Body of pancreas (tissue), 4 donors: ENCODE measurements around the gene MRO. TPM values are rescaled to one million over a fixed set of nuclear protein-coding genes. Genes with fewer than 3 reads are reported as not detected.
A peak's percentile ranks its signal among the peaks of the same experiment; 100 is the strongest.

Experiments
- ATAC-seq: fragments of 150-250 bp; one replicate; pipeline ENCODE4 v1.9.1; 2016
- DNase-seq, 4 donors: peaks; one replicate each; pipeline ENCODE4 v3.0.0-alpha.2; 2019
- H3K27ac ChIP-seq, 4 donors: fragments of 200-600 bp; sonication (generic); 1 replicate in 3 of 4; 2 replicates in 1 of 4; pipeline versions ENCODE4 v1.5.1 to v1.6.1; 2016 to 2019; ENCODE audit warnings: mild to moderate bottlenecking in 1 of 4, mixed read lengths in 1 of 4, moderate library complexity in 1 of 4
- H3K27me3 ChIP-seq, 2 donors: fragments of 200-600 bp; sonication (generic); one replicate each; pipeline ENCODE4 v1.6.0; 2016; ENCODE audit warnings: mild to moderate bottlenecking in 1 of 2
- H3K36me3 ChIP-seq, 2 donors: fragments of 200-600 bp; sonication (generic); replicated peaks in 1 of 2; 2 replicates each; pipeline ENCODE4 v1.5.1; 2016; ENCODE audit warnings: low read depth in 2 of 2; ENCODE audit not compliant: insufficient read depth in 1 of 2
- H3K4me1 ChIP-seq: fragments of 200-600 bp; sonication (generic); one replicate; pipeline ENCODE4 v1.6.0; 2016
- H3K4me3 ChIP-seq, 2 donors: fragments of 200-600 bp; sonication (generic); 1 replicate in 1 of 2; 2 replicates in 1 of 2; pipeline ENCODE4 v1.5.1; 2016 to 2019
- H3K9me3 ChIP-seq, 3 donors: fragments of 200-600 bp; sonication (generic); 1 replicate in 2 of 3; 2 replicates in 1 of 3; pipeline ENCODE4 v1.5.1; 2016
- CTCF ChIP-seq, 7 experiments: fragments of 450-650 bp in 4 of 7; fragments of 200-600 bp in 3 of 7; sonication (generic) in 3 of 7; IDR thresholded peaks; one replicate each; pipeline ENCODE4 v1.5.1; 2016 to 2019; ENCODE audit warnings: antibody characterized with exemption in 7 of 7
- POLR2A ChIP-seq, 3 donors: fragments of 450-650 bp; IDR thresholded peaks; one replicate each; pipeline ENCODE4 v1.6.1; 2016; ENCODE audit warnings: antibody characterized with exemption in 3 of 3, mild to moderate bottlenecking in 2 of 3
- WGBS, 2 donors: methylation state at CpG; one replicate each; pipeline ENCODE4 v1.1.5; 2017; 5-methylcytosine and 5-hydroxymethylcytosine counted together
- intact Hi-C: fragments of 100-400 bp; cut with DNase I; formaldehyde crosslinking; loops from one replicate; pipeline ENCODE4 v1.15.1; 2023
- total RNA-seq, 2 donors: library from RNA; depleted of rRNA; stranded (reverse); fragments of >200 nt; gene quantifications; one replicate each; pipeline ENCODE4 v1.1.0, GENCODE V29; 2016

The MRO gene
- total RNA-seq, 2 donors from 2014 or later: 0.26 to 0.66 TPM

- Histone ChIP-seq H3K27ac (peak overlapping the region in 1 of 4 donors; percentile 66), H3K36me3 (no peaks in the 10 kb centered on the region), H3K4me3 (no peak overlapping the region), H3K4me1 (no peaks in the 10 kb centered on the region), H3K9me3 (no peaks in the 10 kb centered on the region), H3K27me3 (no peaks in the 10 kb centered on the region)
- peak in 1 of 4 donors; percentile 57 for DNase-seq
- no peak for ATAC-seq
- WGBS, 2 donors: 69 to 93% methylated on average over 6 of the region's 6 CpGs
- TF ChIP-seq POLR2A (IDR thresholded peaks at IDR 0.05) (no peak), CTCF (IDR thresholded peaks at IDR 0.05) (no peak)
- intact Hi-C loops: no loop called here
These were observed 34.1 kb upstream of the MRO start for GRCh38 chr18:50853863-50854271.

- 94 to 95% methylated on average over 4 to 5 of the region's 5 CpGs for WGBS, 2 donors
- Histone ChIP-seq H3K9me3 (no peaks in the 10 kb centered on the region), H3K4me3 (no peak overlapping the region), H3K4me1 (no peaks in the 10 kb centered on the region), H3K27me3 (no peaks in the 10 kb centered on the region), H3K27ac (no peak overlapping the region), H3K36me3 (no peaks in the 10 kb centered on the region)
- no peak for DNase-seq
- intact Hi-C loops: no loop called here
- no peak for ATAC-seq
- TF ChIP-seq POLR2A (IDR thresholded peaks at IDR 0.05) (no peak), CTCF (IDR thresholded peaks at IDR 0.05) (no peak)
These were observed 30.7 kb upstream of the MRO start for GRCh38 chr18:50850307-50851065.

GRCh38 chr18:50849419-50849821, 29.6 kb upstream of the MRO start:
- H3K27ac ChIP-seq: peak overlapping the region in 1 of 4 donors; percentile 36
- no peak for TF ChIP-seq CTCF (IDR thresholded peaks at IDR 0.05)
- no peak for TF ChIP-seq POLR2A (IDR thresholded peaks at IDR 0.05)
- no peaks in the 10 kb centered on the region for H3K27me3 ChIP-seq
- no peak overlapping the region for H3K4me3 ChIP-seq
- peaks cover 7% of the 10 kb centered on the region for H3K4me1 ChIP-seq
- ATAC-seq: no peak
- intact Hi-C loops: no loop called here
- WGBS, 2 donors: 72 to 88% methylated on average over 3 of the region's 3 CpGs
- DNase-seq: no peak
- no peaks in the 10 kb centered on the region for H3K36me3 ChIP-seq
- no peaks in the 10 kb centered on the region for H3K9me3 ChIP-seq

GRCh38 chr18:50848991-50849390, 29.2 kb upstream of the MRO start:
- no peak for ATAC-seq
- Histone ChIP-seq H3K27ac (peak overlapping the region in 1 of 4 donors; percentile 36), H3K9me3 (no peaks in the 10 kb centered on the region), H3K4me3 (no peak overlapping the region), H3K4me1 (peaks cover 9% of the 10 kb centered on the region), H3K27me3 (no peaks in the 10 kb centered on the region), H3K36me3 (no peaks in the 10 kb centered on the region)
- TF ChIP-seq POLR2A (IDR thresholded peaks at IDR 0.05): no peak
- TF ChIP-seq CTCF (IDR thresholded peaks at IDR 0.05): no peak
- intact Hi-C loops: no loop called here
- 74 to 85% methylated on average over 1 of the region's 1 CpG for WGBS, 2 donors
- DNase-seq: no peak

GRCh38 chr18:50848061-50848551, 28.3 kb upstream of the MRO start:
- H3K36me3 ChIP-seq: no peaks in the 10 kb centered on the region
- H3K27ac ChIP-seq: no peak overlapping the region
- no peak overlapping the region for H3K4me3 ChIP-seq
- WGBS, 2 donors: 77 to 79% methylated on average over 7 of the region's 7 CpGs
- peaks cover 9% of the 10 kb centered on the region for H3K4me1 ChIP-seq
- TF ChIP-seq CTCF (IDR thresholded peaks at IDR 0.05) (no peak), POLR2A (IDR thresholded peaks at IDR 0.05) (no peak)
- H3K27me3 ChIP-seq: no peaks in the 10 kb centered on the region
- DNase-seq (no peak), ATAC-seq (no peak)
- H3K9me3 ChIP-seq: no peaks in the 10 kb centered on the region
- intact Hi-C loops: no loop called here
